ENCODE results near the gene DNAH7. TPM values are rescaled to one million over a fixed set of nuclear protein-coding genes. Genes with fewer than 3 reads are reported as not detected.

Gene DNAH7
- total and polyA plus RNA-seq, 8 donors, result 0.15 to 48.1 (median 0.98) TPM

DNA sequence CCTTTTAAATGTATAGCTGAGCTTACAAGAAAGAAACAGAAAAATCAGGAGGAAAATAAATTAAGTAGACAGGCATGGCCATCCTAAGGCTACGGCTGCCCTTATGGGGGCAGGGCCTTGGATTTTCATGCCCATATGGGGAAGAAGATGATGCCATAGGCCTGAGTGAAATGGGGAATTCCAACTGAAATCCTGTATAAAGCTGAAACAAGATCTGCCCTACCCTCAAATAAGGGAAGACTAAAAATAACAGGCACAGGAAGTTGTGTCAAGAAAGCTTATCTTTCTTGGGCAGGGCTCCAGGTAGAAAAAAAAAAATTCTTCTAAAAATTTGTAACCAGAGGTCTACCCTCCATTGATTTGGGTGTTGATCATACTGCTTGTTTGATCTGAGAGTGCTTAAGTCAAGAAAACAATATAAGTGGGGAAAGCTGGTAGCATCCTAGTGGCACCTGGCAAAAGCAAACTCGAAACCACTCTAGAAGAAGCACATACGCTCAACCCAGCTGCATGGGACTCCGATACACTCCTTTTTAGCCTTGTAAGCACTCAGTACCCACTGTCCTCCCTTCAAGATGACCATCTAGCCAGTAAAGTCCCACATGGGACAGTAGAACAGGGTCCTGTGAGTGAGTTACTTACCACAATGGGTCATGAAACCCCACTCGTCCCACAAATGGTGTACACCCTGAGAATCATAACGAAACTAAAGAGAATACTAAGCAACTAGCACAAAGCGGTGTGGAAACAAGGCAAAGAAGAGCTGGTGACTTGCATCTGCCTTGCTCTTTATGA, 22.3 kb downstream of the DNAH7 start:
- no peak for DNase-seq
- WGBS, 5 donors, result 86 to 91% (median 90%) methylated on average over 7 of the region's 7 CpGs
- no peak overlapping the region for H3K27ac ChIP-seq
- peaks cover 0 to 2% (median under 1%) of the 10 kb centered on the region in 4 donors for H3K9me3 ChIP-seq
- no peaks in the 10 kb centered on the region for H3K27me3 ChIP-seq
- no peaks in the 10 kb centered on the region for H3K4me1 ChIP-seq
- H3K4me3 ChIP-seq, result no peak overlapping the region
- TF ChIP-seq POLR2A (IDR thresholded peaks at IDR 0.05) (no peak), POLR2AphosphoS5 (IDR thresholded peaks at IDR 0.05) (no peak), CTCF (IDR thresholded peaks at IDR 0.05) (no peak), EP300 (IDR thresholded peaks at IDR 0.05) (no peak)
- peaks cover 0 to 8% (median 0%) of the 10 kb centered on the region in 4 donors for H3K36me3 ChIP-seq
- intact Hi-C loops (cut with DNase I; ENCODE audit: low total_unique reads), result no loop called here

GRCh38 chr2:196041786-196042185, 26.9 kb downstream of the DNAH7 start:
- peaks cover 0 to 5% (median 2%) of the 10 kb centered on the region in 4 donors for H3K36me3 ChIP-seq
- H3K27me3 ChIP-seq, result no peaks in the 10 kb centered on the region
- DNase-seq, result no peak
- no peak overlapping the region for H3K27ac ChIP-seq
- no peaks in the 10 kb centered on the region for H3K4me1 ChIP-seq
- intact Hi-C loops (cut with DNase I; ENCODE audit: low total_unique reads), result no loop called here
- TF ChIP-seq EP300 (IDR thresholded peaks at IDR 0.05) (no peak), POLR2AphosphoS5 (IDR thresholded peaks at IDR 0.05) (no peak), POLR2A (IDR thresholded peaks at IDR 0.05) (no peak), CTCF (IDR thresholded peaks at IDR 0.05) (no peak)
- peaks cover 0 to 30% (median 18%) of the 10 kb centered on the region in 4 donors for H3K9me3 ChIP-seq
- no peak overlapping the region for H3K4me3 ChIP-seq

GRCh38 chr2:196040218-196040617, 28.4 kb downstream of the DNAH7 start:
- peaks cover 0 to 4% (median 0%) of the 10 kb centered on the region in 4 donors for H3K36me3 ChIP-seq
- DNase-seq, result no peak
- H3K27ac ChIP-seq, result no peak overlapping the region
- H3K4me1 ChIP-seq, result no peaks in the 10 kb centered on the region
- intact Hi-C loops (cut with DNase I; ENCODE audit: low total_unique reads), result no loop called here
- no peak overlapping the region for H3K4me3 ChIP-seq
- no peaks in the 10 kb centered on the region for H3K27me3 ChIP-seq
- TF ChIP-seq POLR2AphosphoS5 (IDR thresholded peaks at IDR 0.05) (no peak), POLR2A (IDR thresholded peaks at IDR 0.05) (no peak), EP300 (IDR thresholded peaks at IDR 0.05) (no peak), CTCF (IDR thresholded peaks at IDR 0.05) (no peak)
- peaks cover 0 to 30% (median 18%) of the 10 kb centered on the region in 4 donors for H3K9me3 ChIP-seq

DNA sequence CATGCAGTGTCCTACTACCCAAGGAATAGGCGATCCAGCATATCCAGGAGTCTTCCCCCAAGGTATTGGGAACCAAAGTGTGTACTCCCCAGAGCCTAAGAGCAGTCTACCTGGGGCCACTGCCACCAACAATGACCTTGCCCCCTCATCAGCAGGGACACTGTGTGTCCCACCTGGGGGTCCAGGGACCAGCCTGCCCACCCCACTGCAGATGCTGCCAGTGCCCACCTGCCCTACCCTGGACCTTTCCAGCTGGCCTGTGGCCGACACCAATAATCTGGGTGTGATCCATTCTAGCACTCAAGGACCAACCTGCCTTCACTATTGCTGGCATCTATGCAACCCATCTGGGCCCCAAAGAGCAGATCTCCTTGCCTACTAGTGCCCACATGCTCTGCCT, 32.2 kb downstream of the DNAH7 start:
- intact Hi-C loops (cut with DNase I; ENCODE audit: low total_unique reads), result no loop called here
- Histone ChIP-seq H3K36me3 (peaks cover 0 to 4% (median 0%) of the 10 kb centered on the region in 4 donors), H3K4me1 (no peaks in the 10 kb centered on the region), H3K4me3 (no peak overlapping the region), H3K9me3 (peaks cover 0 to 36% (median 17%) of the 10 kb centered on the region in 4 donors), H3K27me3 (no peaks in the 10 kb centered on the region), H3K27ac (no peak overlapping the region)
- no peak for TF ChIP-seq CTCF (IDR thresholded peaks at IDR 0.05)
- TF ChIP-seq EP300 (IDR thresholded peaks at IDR 0.05), result no peak
- no peak for TF ChIP-seq POLR2A (IDR thresholded peaks at IDR 0.05)
- no peak for TF ChIP-seq POLR2AphosphoS5 (IDR thresholded peaks at IDR 0.05)
- 85 to 100% (median 96%) methylated on average over 1 to 2 of the region's 2 CpGs for WGBS, 5 donors
- no peak for DNase-seq
